KMS-11 (cell line): ENCODE results near the gene RASA3.

Source experiments
- H2AFZ ChIP-seq: fragments of 200-600 bp; sonication (generic); 2 replicates; pipeline ENCODE4 v1.6.1; 2016; ENCODE audit warnings: antibody characterized with exemption, mixed run types, low read depth
- H3K27ac ChIP-seq: fragments of 200-600 bp; sonication (generic); 2 replicates; pipeline ENCODE4 v1.6.1; 2016; ENCODE audit warnings: mild to moderate bottlenecking, mixed run types
- H3K27me3 ChIP-seq: fragments of 200-600 bp; sonication (generic); 2 replicates; pipeline ENCODE4 v1.6.1; 2017; ENCODE audit warnings: mild to moderate bottlenecking, low read depth, mixed run types, moderate library complexity; ENCODE audit not compliant: insufficient read depth
- H3K36me3 ChIP-seq: fragments of 200-600 bp; sonication (generic); 2 replicates; pipeline ENCODE4 v1.6.1; 2017; ENCODE audit warnings: mild to moderate bottlenecking, mixed run types; ENCODE audit not compliant: insufficient read depth
- H3K4me1 ChIP-seq: fragments of 200-600 bp; sonication (generic); 2 replicates; pipeline ENCODE4 v1.6.1; 2016; ENCODE audit warnings: mild to moderate bottlenecking, low read depth, mixed run types; ENCODE audit not compliant: poor library complexity, severe bottlenecking
- H3K4me2 ChIP-seq: fragments of 200-600 bp; sonication (generic); 2 replicates; pipeline ENCODE4 v1.7.0; 2016; ENCODE audit warnings: mild to moderate bottlenecking, mixed run types
- H3K4me3 ChIP-seq: fragments of 200-600 bp; sonication (generic); IDR thresholded peaks from 2 replicates; pipeline ENCODE4 v1.6.1; 2017; ENCODE audit warnings: low read depth, low read length, mixed read lengths; ENCODE audit not compliant: insufficient read depth
- H3K79me2 ChIP-seq: fragments of 200-600 bp; sonication (generic); 2 replicates; pipeline ENCODE4 v1.6.1; 2016; ENCODE audit warnings: low read depth, mixed run types; ENCODE audit not compliant: insufficient read depth
- H3K9ac ChIP-seq: fragments of 200-600 bp; sonication (generic); 2 replicates; pipeline ENCODE4 v1.6.1; 2016; ENCODE audit warnings: mild to moderate bottlenecking, mixed run types
- H4K20me1 ChIP-seq: fragments of 200-600 bp; sonication (generic); 2 replicates; pipeline ENCODE4 v1.6.1; 2016; ENCODE audit warnings: mild to moderate bottlenecking, mixed run types; ENCODE audit not compliant: insufficient read depth
- TF ChIP-seq, protein P1 (sequence below): fragments of 200-600 bp; sonication (generic); conservative IDR thresholded peaks from 2 replicates; pipeline ENCODE4 v1.6.1; 2017; ENCODE audit warnings: low read depth, mild to moderate bottlenecking, antibody characterized with exemption, low read length, moderate library complexity, mixed read lengths

The RASA3 gene

DNA sequence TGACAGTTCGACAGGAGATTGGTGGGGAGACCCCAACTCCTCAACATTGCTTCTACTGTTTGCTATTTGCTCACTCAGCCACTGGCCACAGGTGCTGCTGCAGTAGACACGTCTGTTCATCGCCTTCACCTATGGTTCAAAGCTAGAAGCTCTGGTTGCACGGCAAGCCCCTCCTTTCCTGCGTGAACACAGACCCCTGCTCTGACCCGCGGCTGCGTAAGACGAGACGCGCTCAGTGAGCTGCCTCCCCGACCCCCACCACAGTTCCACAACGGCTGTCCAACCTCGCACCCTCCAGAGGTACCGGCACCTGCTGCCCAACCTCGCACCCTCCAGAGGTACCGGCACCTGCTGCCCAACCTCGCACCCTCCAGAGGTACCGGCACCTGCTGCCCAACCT is 6.8 kb downstream of the RASA3 start:
- Histone ChIP-seq H3K27me3 (no peaks in the 10 kb centered on the region; the same call in 1 of the 2 replicates), H3K79me2 (no peaks in the 10 kb centered on the region), H3K4me1 (no peaks in the 10 kb centered on the region), H3K4me3 (no peak overlapping the region), H2AFZ (no peak overlapping the region), H3K4me2 (no peak overlapping the region), H3K9ac (no peak overlapping the region), H3K27ac (no peak overlapping the region), H3K36me3 (no peaks in the 10 kb centered on the region), H4K20me1 (no peaks in the 10 kb centered on the region)
- TF ChIP-seq, protein P1, sequence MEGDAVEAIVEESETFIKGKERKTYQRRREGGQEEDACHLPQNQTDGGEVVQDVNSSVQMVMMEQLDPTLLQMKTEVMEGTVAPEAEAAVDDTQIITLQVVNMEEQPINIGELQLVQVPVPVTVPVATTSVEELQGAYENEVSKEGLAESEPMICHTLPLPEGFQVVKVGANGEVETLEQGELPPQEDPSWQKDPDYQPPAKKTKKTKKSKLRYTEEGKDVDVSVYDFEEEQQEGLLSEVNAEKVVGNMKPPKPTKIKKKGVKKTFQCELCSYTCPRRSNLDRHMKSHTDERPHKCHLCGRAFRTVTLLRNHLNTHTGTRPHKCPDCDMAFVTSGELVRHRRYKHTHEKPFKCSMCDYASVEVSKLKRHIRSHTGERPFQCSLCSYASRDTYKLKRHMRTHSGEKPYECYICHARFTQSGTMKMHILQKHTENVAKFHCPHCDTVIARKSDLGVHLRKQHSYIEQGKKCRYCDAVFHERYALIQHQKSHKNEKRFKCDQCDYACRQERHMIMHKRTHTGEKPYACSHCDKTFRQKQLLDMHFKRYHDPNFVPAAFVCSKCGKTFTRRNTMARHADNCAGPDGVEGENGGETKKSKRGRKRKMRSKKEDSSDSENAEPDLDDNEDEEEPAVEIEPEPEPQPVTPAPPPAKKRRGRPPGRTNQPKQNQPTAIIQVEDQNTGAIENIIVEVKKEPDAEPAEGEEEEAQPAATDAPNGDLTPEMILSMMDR: no peak

DNA sequence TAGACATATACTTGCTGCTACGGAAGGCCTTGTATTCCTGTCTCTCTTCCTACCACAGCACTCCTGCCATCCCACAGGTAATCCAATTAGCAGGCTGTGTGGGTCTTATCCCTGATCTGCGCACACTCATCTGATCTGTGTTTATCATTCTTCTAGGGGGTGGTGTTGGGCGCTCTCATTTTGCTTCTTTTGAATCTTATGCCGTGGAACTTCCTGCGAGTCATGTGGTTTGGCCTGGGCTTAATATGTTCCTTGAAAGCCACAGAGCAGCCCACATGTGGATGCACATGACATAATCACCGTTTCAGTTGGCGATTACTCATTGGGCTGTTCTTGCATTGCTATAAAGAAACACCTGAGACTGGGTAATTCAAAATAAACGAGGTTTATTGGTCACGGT is 7.5 kb downstream of the RASA3 start:
- Histone ChIP-seq H3K27me3 (no peaks in the 10 kb centered on the region; the same call in 1 of the 2 replicates), H3K79me2 (no peaks in the 10 kb centered on the region), H3K27ac (no peak overlapping the region), H4K20me1 (no peaks in the 10 kb centered on the region), H3K4me1 (no peaks in the 10 kb centered on the region), H3K9ac (no peak overlapping the region), H3K4me3 (no peak overlapping the region), H3K36me3 (no peaks in the 10 kb centered on the region), H3K4me2 (no peak overlapping the region), H2AFZ (no peak overlapping the region)
- TF ChIP-seq, protein P1: no peak

- Histone ChIP-seq H3K4me3 (no peak overlapping the region), H4K20me1 (no peaks in the 10 kb centered on the region), H3K4me1 (no peaks in the 10 kb centered on the region), H3K79me2 (no peaks in the 10 kb centered on the region), H3K4me2 (no peak overlapping the region), H3K9ac (no peak overlapping the region), H3K27ac (no peak overlapping the region), H3K27me3 (no peaks in the 10 kb centered on the region; the same call in 1 of the 2 replicates), H2AFZ (no peak overlapping the region), H3K36me3 (no peaks in the 10 kb centered on the region)
- TF ChIP-seq, protein P1: no peak
Measured at GRCh38 chr13:114124431-114124830, 8.0 kb downstream of the RASA3 start.

- TF ChIP-seq, protein P1: no peak
- H3K4me2 ChIP-seq: no peak overlapping the region
- H3K36me3 ChIP-seq: no peaks in the 10 kb centered on the region
- no peak overlapping the region for H3K9ac ChIP-seq
- H3K79me2 ChIP-seq: no peaks in the 10 kb centered on the region
- H2AFZ ChIP-seq: no peak overlapping the region
- H3K4me3 ChIP-seq: no peak overlapping the region
- no peaks in the 10 kb centered on the region for H3K27me3 ChIP-seq
- H3K4me1 ChIP-seq: no peaks in the 10 kb centered on the region
- no peaks in the 10 kb centered on the region for H4K20me1 ChIP-seq
- no peak overlapping the region for H3K27ac ChIP-seq
Measured at GRCh38 chr13:114123876-114124275, 8.5 kb downstream of the RASA3 start.
